HEK293T (cell line): ENCODE data around the gene YWHAH.

ENCODE experiments used
- CTCF ChIA-PET: fragments of 350-600 bp; formaldehyde crosslinking; extraction: SDS; loops from one replicate; lab custom pipeline; 2021; ENCODE audit warnings: antibody characterized with exemption, inconsistent platforms; lab: Yijun Ruan, JAX
- POLR2A ChIA-PET: fragments of 350-600 bp; formaldehyde crosslinking; extraction: SDS; loops from one replicate; lab custom pipeline; 2020; ENCODE audit warnings: antibody characterized with exemption, inconsistent platforms; lab: Yijun Ruan, JAX
- DNase-seq: peaks from one replicate; pipeline ENCODE4 v3.0.0; 2012; ENCODE audit warnings: mixed read lengths; ENCODE audit errors: extremely low spot score
- ARNT ChIP-seq: fragments of 450-650 bp; IDR thresholded peaks from 2 replicates; pipeline ENCODE4 v1.6.1; 2017; ENCODE audit warnings: mild to moderate bottlenecking
- BHLHE40 ChIP-seq: fragments of 450-650 bp; IDR thresholded peaks from 2 replicates; pipeline ENCODE4 v1.6.1; 2016; ENCODE audit warnings: mild to moderate bottlenecking, moderate library complexity, borderline replicate concordance
- CTBP1 ChIP-seq: fragments of 450-650 bp; IDR thresholded peaks from 2 replicates; pipeline ENCODE4 v1.6.1; 2016; ENCODE audit warnings: borderline replicate concordance
- ELF4 ChIP-seq: fragments of 450-650 bp; IDR thresholded peaks from 2 replicates; pipeline ENCODE4 v1.6.1; 2017; ENCODE audit warnings: antibody characterized with exemption
- FOXA1 ChIP-seq: fragments of 450-650 bp; IDR thresholded peaks from 2 replicates; pipeline ENCODE4 v1.6.1; 2016; ENCODE audit warnings: mild to moderate bottlenecking
- FOXK2 ChIP-seq: fragments of 450-650 bp; IDR thresholded peaks from 2 replicates; pipeline ENCODE4 v1.6.1; 2016; ENCODE audit warnings: mild to moderate bottlenecking
- FOXM1 ChIP-seq: fragments of 450-650 bp; IDR thresholded peaks from 2 replicates; pipeline ENCODE4 v1.6.1; 2017; ENCODE audit warnings: mild to moderate bottlenecking, borderline replicate concordance
- HDGF ChIP-seq: fragments of 450-650 bp; IDR thresholded peaks from 2 replicates; pipeline ENCODE4 v1.6.1; 2017; ENCODE audit warnings: antibody characterized with exemption, borderline replicate concordance
- L3MBTL2 ChIP-seq: fragments of 450-650 bp; conservative IDR thresholded peaks from 2 replicates; pipeline ENCODE4 v1.6.1; 2016; ENCODE audit warnings: mild to moderate bottlenecking
- LEF1 ChIP-seq: fragments of 450-650 bp; IDR thresholded peaks from 2 replicates; pipeline ENCODE4 v1.6.1; 2017; ENCODE audit warnings: mild to moderate bottlenecking, borderline replicate concordance
- NFRKB ChIP-seq: fragments of 450-650 bp; IDR thresholded peaks from 2 replicates; pipeline ENCODE4 v1.6.1; 2016; ENCODE audit warnings: mild to moderate bottlenecking, moderate library complexity
- PKNOX1 ChIP-seq: fragments of 450-650 bp; IDR thresholded peaks from 2 replicates; pipeline ENCODE4 v1.6.1; 2016
- SP1 ChIP-seq: fragments of 450-650 bp; IDR thresholded peaks from 2 replicates; pipeline ENCODE4 v1.6.1; 2017
- SUZ12 ChIP-seq: fragments of 450-650 bp; IDR thresholded peaks from 2 replicates; pipeline ENCODE4 v1.6.1; 2016; ENCODE audit warnings: mild to moderate bottlenecking
- TARDBP ChIP-seq: fragments of 450-650 bp; IDR thresholded peaks from 2 replicates; pipeline ENCODE4 v1.6.1; 2016
- ZNF384 ChIP-seq: fragments of 450-650 bp; IDR thresholded peaks from 2 replicates; pipeline ENCODE4 v1.6.1; 2016

YWHAH gene

GRCh38 chr22:32000181-32000580, 55.8 kb downstream of the YWHAH start:
- no peak for TF ChIP-seq TARDBP
- no peak for TF ChIP-seq HDGF
- TF ChIP-seq CTBP1, result no peak
- TF ChIP-seq LEF1, result no peak
- TF ChIP-seq L3MBTL2, result no peak
- no peak for TF ChIP-seq ZNF384
- no peak for TF ChIP-seq FOXM1
- no peak for TF ChIP-seq ELF4
- TF ChIP-seq ARNT, result no peak
- no peak for TF ChIP-seq PKNOX1
- TF ChIP-seq FOXA1, result no peak
- no peak for DNase-seq
- ChIA-PET POLR2A (no interaction called here), CTCF (no interaction called here)

- DNase-seq, result no peak
- TF ChIP-seq ELF4 (no peak), FOXA1 (no peak), NFRKB (no peak), TARDBP (no peak), CTBP1 (no peak), L3MBTL2 (no peak), ARNT (no peak), SUZ12 (no peak), LEF1 (no peak), FOXK2 (no peak), BHLHE40 (no peak), SP1 (no peak), HDGF (no peak), FOXM1 (no peak), PKNOX1 (no peak), ZNF384 (no peak)
- ChIA-PET CTCF (no interaction called here), POLR2A (no interaction called here)
These were observed 61.1 kb downstream of the YWHAH start for GRCh38 chr22:32005453-32005852.
